ENCODE results near the gene OSBPL2. TPM values are rescaled to one million over a fixed set of nuclear protein-coding genes. Genes with fewer than 3 reads are reported as not detected.

Gene OSBPL2
- total RNA-seq, 1 experiment from 2014 or later: 41.4 TPM

DNA sequence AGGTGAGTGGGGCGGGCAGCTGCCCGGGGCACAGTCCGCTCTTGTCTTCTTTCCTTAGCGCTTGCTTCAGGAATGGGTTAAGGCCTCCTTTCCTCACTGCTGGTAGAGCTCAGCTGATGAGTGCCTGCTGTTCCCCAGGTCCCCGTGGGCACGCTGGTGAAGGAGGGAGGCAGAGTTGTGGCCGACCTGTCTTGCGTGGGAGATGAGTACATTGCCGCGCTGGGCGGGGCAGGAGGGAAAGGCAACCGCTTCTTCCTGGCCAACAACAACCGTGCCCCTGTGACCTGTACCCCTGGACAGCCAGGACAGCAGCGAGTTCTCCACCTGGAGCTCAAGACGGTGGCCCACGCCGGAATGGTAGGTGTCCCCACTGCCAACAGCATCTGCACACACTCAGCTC, 39.8 kb upstream of the OSBPL2 start:
- Histone ChIP-seq H3K4me3 (ENCODE audit: low read depth in 2 of 2, low read length in 2 of 2) (no peak overlapping the region), H3K27ac (ENCODE audit: low read length) (no peak overlapping the region), H3K27me3 (ENCODE audit: control insufficient read depth, insufficient read depth, low read length) (no peaks in the 10 kb centered on the region), H3K9me3 (ENCODE audit: control insufficient read depth, insufficient read depth, low read depth, low read length) (no peaks in the 10 kb centered on the region), H3K4me1 (ENCODE audit: control insufficient read depth, insufficient read depth, low read length) (no peaks in the 10 kb centered on the region), H3K36me3 (ENCODE audit: control insufficient read depth, insufficient read depth, low read length) (peaks cover 10% of the 10 kb centered on the region)
- CTCF ChIA-PET: no interaction called here
- intact Hi-C loops (cut with micrococcal nuclease; ENCODE audit: unreplicated experiment): no loop called here
- DNase-seq (ENCODE audit: low read depth, low spot score): no peak
- in situ Hi-C loops (cut with HindIII; ENCODE audit: low pct_unique_long_range_greater_than_20kb, low sequenced_read_pairs): no loop called here
- no peak for ATAC-seq
- POLR2A ChIA-PET: interaction anchor here (0.6 kb wide), 1 partner anchor 44 kb away, joined by 3 read pairs; no protein-coding TSS in a partner anchor
- TF ChIP-seq, protein P1, sequence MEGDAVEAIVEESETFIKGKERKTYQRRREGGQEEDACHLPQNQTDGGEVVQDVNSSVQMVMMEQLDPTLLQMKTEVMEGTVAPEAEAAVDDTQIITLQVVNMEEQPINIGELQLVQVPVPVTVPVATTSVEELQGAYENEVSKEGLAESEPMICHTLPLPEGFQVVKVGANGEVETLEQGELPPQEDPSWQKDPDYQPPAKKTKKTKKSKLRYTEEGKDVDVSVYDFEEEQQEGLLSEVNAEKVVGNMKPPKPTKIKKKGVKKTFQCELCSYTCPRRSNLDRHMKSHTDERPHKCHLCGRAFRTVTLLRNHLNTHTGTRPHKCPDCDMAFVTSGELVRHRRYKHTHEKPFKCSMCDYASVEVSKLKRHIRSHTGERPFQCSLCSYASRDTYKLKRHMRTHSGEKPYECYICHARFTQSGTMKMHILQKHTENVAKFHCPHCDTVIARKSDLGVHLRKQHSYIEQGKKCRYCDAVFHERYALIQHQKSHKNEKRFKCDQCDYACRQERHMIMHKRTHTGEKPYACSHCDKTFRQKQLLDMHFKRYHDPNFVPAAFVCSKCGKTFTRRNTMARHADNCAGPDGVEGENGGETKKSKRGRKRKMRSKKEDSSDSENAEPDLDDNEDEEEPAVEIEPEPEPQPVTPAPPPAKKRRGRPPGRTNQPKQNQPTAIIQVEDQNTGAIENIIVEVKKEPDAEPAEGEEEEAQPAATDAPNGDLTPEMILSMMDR (IDR thresholded peaks at IDR 0.05): no peak
- TF ChIP-seq SIN3A (IDR thresholded peaks at IDR 0.05; ENCODE audit: borderline replicate concordance, insufficient read depth, low read depth, low read length) (no peak), TCF7L2 (IDR thresholded peaks at IDR 0.05; ENCODE audit: low read depth, low read length) (no peak), POLR2AphosphoS5 (IDR thresholded peaks at IDR 0.05; ENCODE audit: low read depth, low read length) (no peak)
- TF ChIP-seq, protein P2, sequence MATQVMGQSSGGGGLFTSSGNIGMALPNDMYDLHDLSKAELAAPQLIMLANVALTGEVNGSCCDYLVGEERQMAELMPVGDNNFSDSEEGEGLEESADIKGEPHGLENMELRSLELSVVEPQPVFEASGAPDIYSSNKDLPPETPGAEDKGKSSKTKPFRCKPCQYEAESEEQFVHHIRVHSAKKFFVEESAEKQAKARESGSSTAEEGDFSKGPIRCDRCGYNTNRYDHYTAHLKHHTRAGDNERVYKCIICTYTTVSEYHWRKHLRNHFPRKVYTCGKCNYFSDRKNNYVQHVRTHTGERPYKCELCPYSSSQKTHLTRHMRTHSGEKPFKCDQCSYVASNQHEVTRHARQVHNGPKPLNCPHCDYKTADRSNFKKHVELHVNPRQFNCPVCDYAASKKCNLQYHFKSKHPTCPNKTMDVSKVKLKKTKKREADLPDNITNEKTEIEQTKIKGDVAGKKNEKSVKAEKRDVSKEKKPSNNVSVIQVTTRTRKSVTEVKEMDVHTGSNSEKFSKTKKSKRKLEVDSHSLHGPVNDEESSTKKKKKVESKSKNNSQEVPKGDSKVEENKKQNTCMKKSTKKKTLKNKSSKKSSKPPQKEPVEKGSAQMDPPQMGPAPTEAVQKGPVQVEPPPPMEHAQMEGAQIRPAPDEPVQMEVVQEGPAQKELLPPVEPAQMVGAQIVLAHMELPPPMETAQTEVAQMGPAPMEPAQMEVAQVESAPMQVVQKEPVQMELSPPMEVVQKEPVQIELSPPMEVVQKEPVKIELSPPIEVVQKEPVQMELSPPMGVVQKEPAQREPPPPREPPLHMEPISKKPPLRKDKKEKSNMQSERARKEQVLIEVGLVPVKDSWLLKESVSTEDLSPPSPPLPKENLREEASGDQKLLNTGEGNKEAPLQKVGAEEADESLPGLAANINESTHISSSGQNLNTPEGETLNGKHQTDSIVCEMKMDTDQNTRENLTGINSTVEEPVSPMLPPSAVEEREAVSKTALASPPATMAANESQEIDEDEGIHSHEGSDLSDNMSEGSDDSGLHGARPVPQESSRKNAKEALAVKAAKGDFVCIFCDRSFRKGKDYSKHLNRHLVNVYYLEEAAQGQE (IDR thresholded peaks at IDR 0.05; ENCODE audit: insufficient read depth in 1 of 2, low read depth in 2 of 2, low read length in 1 of 2): no peak
- BruUV-seq (replicated peaks): no TSS peak

DNA sequence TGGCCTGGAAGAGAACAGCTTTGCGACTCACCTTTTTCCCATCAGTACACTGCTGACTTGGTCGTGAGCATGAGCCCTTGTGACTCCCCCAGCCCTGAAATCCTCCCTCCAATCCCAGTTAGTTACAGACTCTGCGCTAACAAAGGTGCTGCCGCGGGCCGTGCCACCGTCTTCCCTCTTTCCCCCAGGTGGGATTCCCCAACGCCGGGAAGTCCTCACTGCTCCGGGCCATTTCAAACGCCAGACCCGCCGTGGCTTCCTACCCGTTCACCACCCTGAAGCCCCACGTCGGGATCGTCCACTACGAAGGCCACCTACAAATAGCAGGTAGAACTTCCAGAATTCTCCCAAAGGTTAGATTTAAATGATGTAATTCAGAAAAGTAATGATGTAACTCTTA, 39.4 kb upstream of the OSBPL2 start:
- no TSS peak for BruUV-seq (replicated peaks)
- DNase-seq (ENCODE audit: low read depth, low spot score): no peak
- intact Hi-C loops (cut with micrococcal nuclease; ENCODE audit: unreplicated experiment): no loop called here
- Histone ChIP-seq H3K36me3 (ENCODE audit: control insufficient read depth, insufficient read depth, low read length) (peaks cover 10% of the 10 kb centered on the region), H3K9me3 (ENCODE audit: control insufficient read depth, insufficient read depth, low read depth, low read length) (no peaks in the 10 kb centered on the region), H3K4me3 (ENCODE audit: low read depth in 2 of 2, low read length in 2 of 2) (no peak overlapping the region), H3K27ac (ENCODE audit: low read length) (no peak overlapping the region), H3K27me3 (ENCODE audit: control insufficient read depth, insufficient read depth, low read length) (no peaks in the 10 kb centered on the region), H3K4me1 (ENCODE audit: control insufficient read depth, insufficient read depth, low read length) (no peaks in the 10 kb centered on the region)
- TF ChIP-seq, protein P1 (IDR thresholded peaks at IDR 0.05): no peak
- TF ChIP-seq POLR2AphosphoS5 (IDR thresholded peaks at IDR 0.05; ENCODE audit: low read depth, low read length) (no peak), TCF7L2 (IDR thresholded peaks at IDR 0.05; ENCODE audit: low read depth, low read length) (no peak), SIN3A (IDR thresholded peaks at IDR 0.05; ENCODE audit: borderline replicate concordance, insufficient read depth, low read depth, low read length) (no peak)
- TF ChIP-seq, protein P2 (IDR thresholded peaks at IDR 0.05; ENCODE audit: insufficient read depth in 1 of 2, low read depth in 2 of 2, low read length in 1 of 2): no peak
- POLR2A ChIA-PET: interaction anchor here (0.6 kb wide), 1 partner anchor 44 kb away, joined by 3 read pairs; no protein-coding TSS in a partner anchor
- CTCF ChIA-PET: no interaction called here
- ATAC-seq: no peak
- in situ Hi-C loops (cut with HindIII; ENCODE audit: low pct_unique_long_range_greater_than_20kb, low sequenced_read_pairs): no loop called here
